Measurements from ENCODE around the gene NGF. TPM values are rescaled to one million over a fixed set of nuclear protein-coding genes. Genes with fewer than 3 reads are reported as not detected.

Gene NGF
- total and polyA plus RNA-seq, 2 of the 4 experiments (the other 2 are of a cell fraction) = 12.5 to 21.7 TPM

- no CpG with 5 or more reads among the region's 5 CpGs for WGBS, 2 experiments (ENCODE audit: extremely low coverage in 2 of 2, insufficient read length in 1 of 2)
- ChIA-PET POLR2A (ENCODE audit: unreplicated experiment) (no interaction called here), CTCF (interaction anchor here (1.0 to 1.3 kb wide), 4 partner anchors 29 to 189 kb away, joined by 3 to 5 read pairs (median 3); no protein-coding TSS in a partner anchor)
- Histone ChIP-seq H2BK120ac (ENCODE audit: low read depth, low read length) (peak overlapping the region; percentile 94), H3K14ac (replicated peaks; ENCODE audit: low read depth, low read length) (peak overlapping the region; percentile 66; the same call in 1 of the 2 replicates), H3K4ac (ENCODE audit: low read depth, low read length) (peak overlapping the region; percentile 75), H3K23ac (ENCODE audit: low read depth, low read length) (peak overlapping the region; percentile 10; the same call in 1 of the 2 replicates), H4K5ac (ENCODE audit: low read depth, low read length) (peak overlapping the region; percentile 95), H4K8ac (ENCODE audit: low read depth in 2 of 2, low read length in 2 of 2) (peak overlapping the region; percentile 86 to 95), H3K4me2 (ENCODE audit: low read depth, low read length) (peak overlapping the region; percentile 54), H4K91ac (ENCODE audit: insufficient read depth, low read depth, low read length) (peak overlapping the region; percentile 74), H3K79me1 (ENCODE audit: low read depth in 1 of 2, low read length in 2 of 2) (peaks cover 10 to 29% of the 10 kb centered on the region in 2 experiments; a peak in 3 of 4 replicates), H3K18ac (ENCODE audit: low read depth, low read length) (peak overlapping the region; percentile 99), H3K4me1 (ENCODE audit: control insufficient read depth, insufficient read depth, low read length) (peaks cover 22% of the 10 kb centered on the region), H3K4me3 (ENCODE audit: insufficient read depth, low read depth, low read length) (0 out of 2 replicates have a peak overlapping the region, but pooled peaks have one; percentile 0), H3K27me3 (ENCODE audit: control insufficient read depth, insufficient read depth, low read length) (no peaks in the 10 kb centered on the region), H3K9ac (ENCODE audit: low read depth, low read length) (peak overlapping the region; percentile 15), H4K20me1 (ENCODE audit: insufficient read depth, low read length) (no peaks in the 10 kb centered on the region), H3K9me1 (ENCODE audit: insufficient read depth, low read length) (peaks cover 10% of the 10 kb centered on the region), H2BK5ac (ENCODE audit: low read depth, low read length, poor library complexity, severe bottlenecking) (peak overlapping the region; percentile 89), H2AK9ac (replicated peaks; ENCODE audit: low read depth, low read length, poor library complexity) (no peak overlapping the region), H3K9me3 (ENCODE audit: control insufficient read depth, insufficient read depth, low read length) (no peaks in the 10 kb centered on the region), H3K36me3 (ENCODE audit: control insufficient read depth, insufficient read depth, low read length) (no peaks in the 10 kb centered on the region), H2AK5ac (ENCODE audit: low read depth, low read length) (peak overlapping the region; percentile 38; the same call in 1 of the 2 replicates), H3K56ac (ENCODE audit: extremely low read depth, insufficient read depth, low read length) (peak overlapping the region; percentile 59; the same call in 1 of the 2 replicates), H2AFZ (replicated peaks; ENCODE audit: low read length, poor library complexity) (no peak overlapping the region), H3K27ac (ENCODE audit: insufficient read depth, low read length) (peak overlapping the region; percentile 93), H2BK15ac (ENCODE audit: low read depth, low read length) (peak overlapping the region; percentile 56; the same call in 2 of the 3 replicates), H2BK20ac (ENCODE audit: low read depth, low read length) (peak overlapping the region; percentile 93)
- intact Hi-C loops (cut with micrococcal nuclease) = loop anchor here (2.0 to 5.0 kb wide), 3 partner anchors 54 to 263 kb away; no protein-coding TSS in a partner anchor
- TF ChIP-seq CEBPB (IDR thresholded peaks at IDR 0.05; ENCODE audit: low read depth, low read length) (peak; percentile 93), BHLHE40 (IDR thresholded peaks at IDR 0.05; ENCODE audit: low read depth, low read length) (no peak)
- DNase-seq (peak; percentile 83), ATAC-seq (ENCODE audit: low read depth) (peak; percentile 37)
- BruUV-seq (replicated peaks) = no TSS peak
- in situ Hi-C loops (cut with MboI; ENCODE audit: low sequenced_read_pairs) = loop anchor here (10.0 kb wide), 1 partner anchor 157 kb away; no protein-coding TSS in a partner anchor
- dilution Hi-C loops (cut with HindIII; ENCODE audit: low sequenced_read_pairs, unreplicated experiment) = no loop called here
These were observed 6.3 kb downstream of the NGF start for GRCh38 chr1:115331558-115332331.

Data from IMR-90 (cell line).